B cell (primary cell): ENCODE data around the gene EPB41L1. TPM values are rescaled to one million over a fixed set of nuclear protein-coding genes. Genes with fewer than 3 reads are reported as not detected.

ENCODE experiments used
- ATAC-seq: fragments of 200-7000 bp; cut with Tn5 transposase; one replicate; pipeline ENCODE4 v1.10.0; 2021; ENCODE audit warnings: low read depth, mild to moderate bottlenecking, moderate number of reproducible peaks, moderate library complexity
- CTCF ChIA-PET: fragments of 350-600 bp; sonication (Branson Sonifier 250); formaldehyde crosslinking; loops from one replicate; lab custom pipeline; 2021; ENCODE audit warnings: antibody characterized with exemption, inconsistent platforms; lab: Charles Lee
- POLR2A ChIA-PET: fragments of 350-600 bp; sonication (Branson Sonifier 250); formaldehyde crosslinking; loops from one replicate; lab custom pipeline; 2021; ENCODE audit warnings: antibody characterized with exemption; lab: Charles Lee
- DNase-seq: peaks from one replicate; pipeline ENCODE4 v3.0.0; 2013
- H2AFZ ChIP-seq: 2 replicates; pipeline ENCODE4 v1.6.1; 2012; ENCODE audit warnings: mild to moderate bottlenecking, low read depth, low read length; ENCODE audit not compliant: insufficient read depth, poor library complexity, severe bottlenecking
- H3K27ac ChIP-seq, 2 donors: 1 replicate in 1 of 2; 2 replicates in 1 of 2; pipeline ENCODE4 v1.5.1; 2012 to 2013; ENCODE audit warnings: low read length in 2 of 2, mild to moderate bottlenecking in 2 of 2, moderate library complexity in 1 of 2
- H3K27me3 ChIP-seq, 4 experiments: fragments of 200-600 bp in 1 of 4; sonication (generic) in 1 of 4; replicated peaks in 1 of 4; 1 replicate in 2 of 4; 2 replicates in 2 of 4; pipeline versions ENCODE4 v1.6.1 to v1.7.0; 2013 to 2016; ENCODE audit warnings: low read length in 3 of 4, mild to moderate bottlenecking in 2 of 4, mixed read lengths in 1 of 4, moderate library complexity in 1 of 4; ENCODE audit not compliant: insufficient read depth in 4 of 4, control insufficient read depth in 3 of 4; ENCODE audit errors: control extremely low read depth in 1 of 4
- H3K36me3 ChIP-seq, 2 experiments: replicated peaks in 1 of 2; 1 replicate in 1 of 2; 2 replicates in 1 of 2; pipeline versions ENCODE4 v1.6.1 to v1.7.1; 2013; ENCODE audit warnings: low read length in 1 of 2; ENCODE audit not compliant: insufficient read depth in 2 of 2, control insufficient read depth in 1 of 2; ENCODE audit errors: control extremely low read depth in 1 of 2, extremely low read depth in 1 of 2
- H3K4me1 ChIP-seq, 2 donors: fragments of 200-600 bp in 1 of 2; sonication (generic) in 1 of 2; 1 replicate in 1 of 2; 2 replicates in 1 of 2; pipeline versions ENCODE4 v1.5.1 to v1.6.1; 2013 to 2017; ENCODE audit warnings: low read length in 2 of 2; ENCODE audit not compliant: control insufficient read depth in 2 of 2, insufficient read depth in 2 of 2
- H3K4me2 ChIP-seq: replicated peaks from 2 replicates; pipeline ENCODE3; 2012; ENCODE audit warnings: mild to moderate bottlenecking, low read depth, low read length; ENCODE audit not compliant: poor library complexity, severe bottlenecking
- H3K4me3 ChIP-seq, 5 experiments: fragments of 200-600 bp in 1 of 5; sonication (generic) in 1 of 5; 1 replicate in 3 of 5; 2 replicates in 2 of 5; pipeline versions ENCODE4 v1.5.1 to v1.7.0; 2011 to 2016; ENCODE audit warnings: low read length in 4 of 5, mild to moderate bottlenecking in 4 of 5, low read depth in 2 of 5, control low read depth in 1 of 5, moderate library complexity in 1 of 5; ENCODE audit not compliant: insufficient read depth in 1 of 5; ENCODE audit errors: control extremely low read depth in 1 of 5, extremely low read depth in 1 of 5
- H3K79me2 ChIP-seq: fragments of 200-600 bp; sonication (generic); one replicate; pipeline ENCODE4 v1.6.0; 2016; ENCODE audit warnings: low read length; ENCODE audit not compliant: control insufficient read depth, insufficient read depth
- H3K9ac ChIP-seq: fragments of 200-600 bp; sonication (generic); 2 replicates; pipeline ENCODE4 v1.6.1; 2017; ENCODE audit warnings: mild to moderate bottlenecking, low read length, moderate library complexity
- H3K9me3 ChIP-seq, 3 donors: one replicate each; pipeline versions ENCODE4 v1.6.1 to v1.7.1; 2013; ENCODE audit warnings: low read length in 2 of 3; ENCODE audit not compliant: control insufficient read depth in 2 of 3, insufficient read depth in 1 of 3; ENCODE audit errors: control extremely low read depth in 1 of 3
- H4K20me1 ChIP-seq: 2 replicates; pipeline ENCODE4 v1.6.0; 2012; ENCODE audit warnings: mild to moderate bottlenecking, low read length; ENCODE audit not compliant: insufficient read depth, control insufficient read depth, poor library complexity, severe bottlenecking
- H3K27ac Mint-ChIP-seq: one replicate; pipeline ENCODE4 v1.8.0; 2021; ENCODE audit warnings: mixed read lengths
- H3K27me3 Mint-ChIP-seq: one replicate; pipeline ENCODE4 v1.8.0; 2021; ENCODE audit warnings: mixed read lengths
- H3K4me1 Mint-ChIP-seq: one replicate; pipeline ENCODE4 v1.8.0; 2021; ENCODE audit warnings: mixed read lengths
- H3K4me3 Mint-ChIP-seq: one replicate; pipeline ENCODE4 v1.8.0; 2021; ENCODE audit warnings: mixed read lengths
- H3K9me3 Mint-ChIP-seq: one replicate; pipeline ENCODE4 v1.8.0; 2022; ENCODE audit warnings: mixed read lengths; ENCODE audit not compliant: insufficient read depth
- EZH2 ChIP-seq: IDR thresholded peaks from 2 replicates; pipeline ENCODE4 v1.6.1; 2012; ENCODE audit warnings: borderline replicate concordance, low read depth, mild to moderate bottlenecking, moderate library complexity, low read length; ENCODE audit not compliant: insufficient read depth, poor library complexity, severe bottlenecking
- WGBS: methylation state at CpG from one replicate; pipeline ENCODE4 v1.1.5; 2013; ENCODE audit warnings: missing lambda C conversion rate; ENCODE audit not compliant: insufficient coverage; 5-methylcytosine and 5-hydroxymethylcytosine counted together
- intact Hi-C: fragments of 100-400 bp; cut with micrococcal nuclease; formaldehyde crosslinking; loops from one replicate; pipeline ENCODE4 v1.10.0; 2022
- polyA minus RNA-seq: library from RNA; depleted of rRNA, polyadenylated mRNA; stranded (reverse); fragments of >200 nt; gene quantifications from 2 replicates; pipeline ENCODE4 v1.2.3, GENCODE V29; 2012
- polyA plus RNA-seq: library from polyadenylated mRNA; depleted of rRNA; stranded (reverse); fragments of >200 nt; gene quantifications from 2 replicates; pipeline ENCODE4 v1.2.3, GENCODE V29; 2012
- total RNA-seq, 2 donors: library from RNA; stranded (reverse); fragments of 120-200 nt in 1 of 2; gene quantifications; 1 replicate in 1 of 2; 2 replicates in 1 of 2; pipeline versions ENCODE4 v1.2.3 to v1.2.4, GENCODE V29; 2013 to 2022
- TF ChIP-seq, protein P1 (sequence below): fragments of 200-600 bp; IDR thresholded peaks from one replicate; pipeline ENCODE4 v1.8.0; 2022; ENCODE audit warnings: antibody characterized with exemption, mild to moderate bottlenecking

EPB41L1 gene
- total RNA-seq (1.3 and 2.3 TPM in 2 replicates), polyA plus RNA-seq (0.12 TPM in 1 of 2 replicates, not detected in the other), polyA minus RNA-seq (not detected in 2 replicates)
- 0.28 TPM for total RNA-seq (2013)

DNA sequence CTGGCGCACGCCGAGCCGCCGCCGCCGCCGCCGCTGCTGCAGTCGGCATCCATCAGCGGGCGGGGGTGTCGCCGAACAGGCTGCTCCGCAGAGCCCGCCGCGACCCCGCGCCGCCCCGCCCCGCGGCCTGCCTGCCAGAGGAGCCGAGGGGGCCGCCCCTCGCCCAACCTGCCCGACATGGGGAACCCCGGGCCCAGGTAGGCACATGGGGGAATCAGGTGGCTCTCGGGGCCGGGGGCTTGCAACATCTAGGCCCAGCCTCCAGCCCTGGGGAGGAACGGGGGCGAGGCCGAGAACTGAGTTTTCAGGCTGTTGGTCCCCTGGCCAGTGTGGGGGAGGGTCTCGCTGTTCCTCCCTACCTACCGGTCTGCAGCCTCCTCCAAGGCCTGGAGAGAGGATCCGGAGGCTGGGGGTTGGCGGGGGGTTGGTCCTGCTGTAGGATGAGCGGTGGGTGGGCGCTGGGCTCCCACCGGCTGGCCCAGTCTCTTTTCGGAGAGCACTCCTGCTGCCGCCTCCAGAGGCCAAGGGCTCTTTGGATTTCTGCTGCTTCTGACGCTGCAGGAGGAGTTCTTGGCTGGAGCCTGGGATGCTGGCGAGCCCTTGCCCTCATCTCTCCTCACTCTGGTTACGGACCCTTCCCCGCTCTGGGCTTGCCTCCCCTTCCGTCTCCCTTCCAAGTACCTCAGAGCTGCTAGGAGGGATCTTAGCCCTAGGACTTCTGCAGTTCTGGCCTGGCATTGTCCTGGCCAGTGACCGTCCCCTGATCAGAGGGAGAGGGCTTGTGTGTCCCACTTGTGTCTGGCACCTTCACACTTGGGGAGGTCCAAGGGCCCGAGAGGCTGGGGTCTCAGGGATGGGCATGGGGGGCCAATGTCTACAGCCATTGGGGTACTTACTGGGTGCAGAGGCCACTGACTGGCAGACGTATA lies at the start of gene EPB41L1:
Gene EPB41L1, plus strand, starts transcription at position 41 of the 929 bp plus-strand sequence. CDS start 19,038 bp downstream, outside the sequence.
- H3K9me3 ChIP-seq = no peaks in the 10 kb centered on the region
- intact Hi-C loops = no loop called here
- ChIA-PET CTCF (interaction anchor here (4.3 kb wide), 1 partner anchor 44 kb away, joined by 32 read pairs; no protein-coding TSS in a partner anchor), POLR2A (no interaction called here)
- H3K79me2 ChIP-seq = no peaks in the 10 kb centered on the region
- H3K27me3 Mint-ChIP-seq = peaks cover 31% of the 10 kb centered on the region
- peak within 1 kb of the TSS; percentile 70 for H3K4me3 Mint-ChIP-seq
- peaks cover 13% of the 10 kb centered on the region for H3K4me1 Mint-ChIP-seq
- 20% methylated on average over 44 of the region's 51 CpGs for WGBS
- H3K9ac ChIP-seq = peak within 1 kb of the TSS; percentile 58
- DNase-seq (peak; percentile 38), ATAC-seq (no peak)
- H3K4me1 ChIP-seq = peaks cover 10 to 15% of the 10 kb centered on the region in 2 donors
- H4K20me1 ChIP-seq = no peaks in the 10 kb centered on the region
- H3K4me3 ChIP-seq = peak within 1 kb of the TSS in 3 of 5 experiments; percentile 27 to 50 (median 36)
- no peak within 1 kb of the TSS for H3K27ac ChIP-seq
- H3K4me2 ChIP-seq = peak within 1 kb of the TSS; percentile 86
- peak; percentile 29 for TF ChIP-seq EZH2
- TF ChIP-seq, protein P1, sequence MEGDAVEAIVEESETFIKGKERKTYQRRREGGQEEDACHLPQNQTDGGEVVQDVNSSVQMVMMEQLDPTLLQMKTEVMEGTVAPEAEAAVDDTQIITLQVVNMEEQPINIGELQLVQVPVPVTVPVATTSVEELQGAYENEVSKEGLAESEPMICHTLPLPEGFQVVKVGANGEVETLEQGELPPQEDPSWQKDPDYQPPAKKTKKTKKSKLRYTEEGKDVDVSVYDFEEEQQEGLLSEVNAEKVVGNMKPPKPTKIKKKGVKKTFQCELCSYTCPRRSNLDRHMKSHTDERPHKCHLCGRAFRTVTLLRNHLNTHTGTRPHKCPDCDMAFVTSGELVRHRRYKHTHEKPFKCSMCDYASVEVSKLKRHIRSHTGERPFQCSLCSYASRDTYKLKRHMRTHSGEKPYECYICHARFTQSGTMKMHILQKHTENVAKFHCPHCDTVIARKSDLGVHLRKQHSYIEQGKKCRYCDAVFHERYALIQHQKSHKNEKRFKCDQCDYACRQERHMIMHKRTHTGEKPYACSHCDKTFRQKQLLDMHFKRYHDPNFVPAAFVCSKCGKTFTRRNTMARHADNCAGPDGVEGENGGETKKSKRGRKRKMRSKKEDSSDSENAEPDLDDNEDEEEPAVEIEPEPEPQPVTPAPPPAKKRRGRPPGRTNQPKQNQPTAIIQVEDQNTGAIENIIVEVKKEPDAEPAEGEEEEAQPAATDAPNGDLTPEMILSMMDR = no peak
- H3K36me3 ChIP-seq = no peaks in the 10 kb centered on the region
- no peaks in the 10 kb centered on the region for H3K9me3 Mint-ChIP-seq
- peak within 1 kb of the TSS; percentile 54 for H2AFZ ChIP-seq
- no peak within 1 kb of the TSS for H3K27ac Mint-ChIP-seq
- H3K27me3 ChIP-seq = peaks cover 0 to 36% (median 16%) of the 10 kb centered on the region in 4 experiments

DNA sequence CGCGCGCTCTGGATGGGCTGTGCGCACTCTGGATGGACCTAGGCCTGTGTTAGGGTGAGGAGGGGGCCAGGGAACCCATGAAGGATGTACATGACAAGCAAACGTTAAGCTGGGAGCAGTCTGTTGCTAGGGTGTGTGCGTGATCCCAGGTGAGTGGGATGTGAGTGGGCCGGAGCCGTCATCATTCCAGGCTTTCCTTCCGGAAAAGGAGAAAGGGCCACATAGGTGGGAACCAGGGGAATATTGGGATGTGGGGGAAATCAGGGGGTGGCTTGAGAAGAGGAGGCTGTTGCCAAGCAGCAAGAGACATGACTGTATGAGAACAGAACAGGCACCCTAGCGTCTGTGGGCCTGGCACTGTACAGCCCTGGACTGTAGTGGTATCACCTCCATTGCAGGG lies 49.7 kb upstream of the EPB41L1 start:
- Histone ChIP-seq H3K4me1 (no peaks in the 10 kb centered on the region), H3K4me2 (no peak overlapping the region), H3K79me2 (no peaks in the 10 kb centered on the region), H3K27me3 (no peaks in the 10 kb centered on the region), H3K4me3 (no peak overlapping the region), H3K27ac (no peak overlapping the region), H3K36me3 (no peaks in the 10 kb centered on the region), H3K9ac (no peak overlapping the region), H2AFZ (no peak overlapping the region), H3K9me3 (no peaks in the 10 kb centered on the region), H4K20me1 (no peaks in the 10 kb centered on the region)
- Mint-ChIP-seq H3K4me3 (no peak overlapping the region), H3K9me3 (no peaks in the 10 kb centered on the region), H3K4me1 (peaks cover 2% of the 10 kb centered on the region), H3K27ac (no peak overlapping the region), H3K27me3 (no peaks in the 10 kb centered on the region)
- CTCF ChIA-PET = interaction anchor here (0.6 kb wide), 1 partner anchor 29 kb away, joined by 3 read pairs; no protein-coding TSS in a partner anchor
- DNase-seq = no peak
- ATAC-seq = no peak
- TF ChIP-seq, protein P1 = no peak
- TF ChIP-seq EZH2 = no peak
- intact Hi-C loops = no loop called here
- POLR2A ChIA-PET = no interaction called here
- WGBS = 97% methylated on average over 10 of the region's 10 CpGs
